ENCODE measurements around the gene PRF1. TPM values are rescaled to one million over a fixed set of nuclear protein-coding genes. Genes with fewer than 3 reads are reported as not detected.

Gene PRF1
- total RNA-seq, 1 donor from 2014 or later = 29.5 TPM

DNA sequence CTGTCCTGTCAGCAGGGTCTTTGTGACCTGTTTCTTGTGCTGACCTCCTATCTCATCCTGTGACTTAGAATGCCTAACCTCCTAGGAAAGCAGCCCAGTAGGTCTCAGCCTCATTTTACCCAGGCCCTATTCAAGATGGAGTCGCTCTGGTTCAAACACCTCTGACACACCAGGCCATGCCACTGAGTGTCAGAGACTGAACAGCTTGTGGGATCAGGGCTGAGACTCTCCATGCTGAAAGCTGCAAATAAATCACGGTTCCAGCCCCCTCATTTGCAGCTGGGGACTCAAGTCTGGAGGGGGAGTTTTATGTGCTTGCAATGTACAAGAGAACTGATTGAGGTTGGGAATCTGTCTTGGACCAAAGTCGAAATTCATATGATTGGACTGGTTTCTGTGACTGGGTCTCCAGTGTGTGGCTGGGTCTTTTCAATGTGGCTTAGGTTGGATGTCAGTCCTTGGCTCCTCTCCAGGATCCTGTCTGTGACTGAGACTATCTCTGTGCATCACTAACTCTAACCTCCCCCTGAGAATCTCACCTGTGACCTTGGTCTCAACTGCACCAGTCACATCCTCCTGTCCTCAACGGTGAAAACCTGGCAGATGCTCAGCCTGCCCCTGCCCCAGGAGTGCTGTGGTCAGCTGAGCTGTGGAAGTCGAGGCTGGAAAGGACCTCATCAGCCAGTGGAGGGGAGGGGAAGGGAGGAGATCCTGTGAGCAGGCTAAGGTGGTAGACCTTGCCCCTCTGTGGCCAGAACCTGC, 11.7 kb downstream of the PRF1 start:
- intact Hi-C loops (cut with DNase I) = no loop called here
- H3K27ac ChIP-seq = no peak overlapping the region
- no peak for DNase-seq
- H3K4me3 ChIP-seq = no peak overlapping the region
- ATAC-seq = no peak
- H3K36me3 ChIP-seq = no peaks in the 10 kb centered on the region
- no peaks in the 10 kb centered on the region for H3K27me3 ChIP-seq (ENCODE audit: low read depth)
- TF ChIP-seq, protein P1, sequence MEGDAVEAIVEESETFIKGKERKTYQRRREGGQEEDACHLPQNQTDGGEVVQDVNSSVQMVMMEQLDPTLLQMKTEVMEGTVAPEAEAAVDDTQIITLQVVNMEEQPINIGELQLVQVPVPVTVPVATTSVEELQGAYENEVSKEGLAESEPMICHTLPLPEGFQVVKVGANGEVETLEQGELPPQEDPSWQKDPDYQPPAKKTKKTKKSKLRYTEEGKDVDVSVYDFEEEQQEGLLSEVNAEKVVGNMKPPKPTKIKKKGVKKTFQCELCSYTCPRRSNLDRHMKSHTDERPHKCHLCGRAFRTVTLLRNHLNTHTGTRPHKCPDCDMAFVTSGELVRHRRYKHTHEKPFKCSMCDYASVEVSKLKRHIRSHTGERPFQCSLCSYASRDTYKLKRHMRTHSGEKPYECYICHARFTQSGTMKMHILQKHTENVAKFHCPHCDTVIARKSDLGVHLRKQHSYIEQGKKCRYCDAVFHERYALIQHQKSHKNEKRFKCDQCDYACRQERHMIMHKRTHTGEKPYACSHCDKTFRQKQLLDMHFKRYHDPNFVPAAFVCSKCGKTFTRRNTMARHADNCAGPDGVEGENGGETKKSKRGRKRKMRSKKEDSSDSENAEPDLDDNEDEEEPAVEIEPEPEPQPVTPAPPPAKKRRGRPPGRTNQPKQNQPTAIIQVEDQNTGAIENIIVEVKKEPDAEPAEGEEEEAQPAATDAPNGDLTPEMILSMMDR (IDR thresholded peaks at IDR 0.05) = no peak
- H3K9me3 ChIP-seq = no peaks in the 10 kb centered on the region
- peaks cover 5% of the 10 kb centered on the region for H3K4me1 ChIP-seq

DNA sequence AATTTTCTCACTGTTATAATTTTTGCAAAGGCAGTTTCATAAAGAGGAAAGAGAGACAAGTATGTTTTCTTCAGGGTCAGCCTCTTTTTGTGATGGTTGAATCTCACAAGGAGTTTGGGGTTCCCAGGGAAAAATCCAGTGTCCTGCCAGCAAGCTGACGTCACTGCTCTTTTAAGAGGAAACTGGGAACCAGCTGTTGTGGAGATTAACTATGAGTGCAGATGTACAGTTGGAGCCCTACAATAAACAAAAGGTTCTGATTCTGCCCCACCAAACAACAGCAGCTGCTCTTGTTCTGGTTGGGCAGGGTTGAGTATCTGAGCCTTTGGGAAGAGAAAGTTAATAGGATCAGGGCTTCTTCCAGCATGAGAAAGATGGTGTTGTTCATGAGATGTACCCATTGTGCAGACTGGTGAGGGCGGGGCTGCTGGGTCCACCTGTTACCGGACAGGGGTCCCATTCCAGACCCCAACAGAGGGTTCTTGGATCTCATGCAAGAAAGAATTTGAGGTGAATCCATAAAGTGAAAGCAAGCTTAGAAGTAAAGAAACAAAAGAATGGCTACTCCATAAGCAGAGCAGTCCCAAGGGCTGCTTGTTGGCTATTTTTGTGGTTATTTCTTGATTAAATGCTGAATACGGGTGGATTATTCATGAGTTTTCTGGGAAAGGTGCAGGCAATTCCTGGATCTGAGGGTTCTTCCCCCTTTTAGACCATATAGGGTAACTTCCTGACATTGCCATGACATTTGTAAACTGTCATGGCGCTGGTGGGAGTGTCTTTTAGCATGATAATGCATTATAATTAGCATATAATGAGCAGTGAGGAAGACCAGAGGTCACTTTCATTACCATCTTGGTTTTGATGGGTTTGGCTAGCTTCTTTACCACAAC, 12.5 kb downstream of the PRF1 start:
- intact Hi-C loops (cut with DNase I) = no loop called here
- Histone ChIP-seq H3K4me3 (no peak overlapping the region), H3K4me1 (peaks cover 14% of the 10 kb centered on the region), H3K9me3 (no peaks in the 10 kb centered on the region), H3K36me3 (no peaks in the 10 kb centered on the region), H3K27ac (peak overlapping the region; percentile 54), H3K27me3 (ENCODE audit: low read depth) (no peaks in the 10 kb centered on the region)
- TF ChIP-seq, protein P1 (IDR thresholded peaks at IDR 0.05) = no peak
- no peak for DNase-seq
- ATAC-seq = no peak

DNA sequence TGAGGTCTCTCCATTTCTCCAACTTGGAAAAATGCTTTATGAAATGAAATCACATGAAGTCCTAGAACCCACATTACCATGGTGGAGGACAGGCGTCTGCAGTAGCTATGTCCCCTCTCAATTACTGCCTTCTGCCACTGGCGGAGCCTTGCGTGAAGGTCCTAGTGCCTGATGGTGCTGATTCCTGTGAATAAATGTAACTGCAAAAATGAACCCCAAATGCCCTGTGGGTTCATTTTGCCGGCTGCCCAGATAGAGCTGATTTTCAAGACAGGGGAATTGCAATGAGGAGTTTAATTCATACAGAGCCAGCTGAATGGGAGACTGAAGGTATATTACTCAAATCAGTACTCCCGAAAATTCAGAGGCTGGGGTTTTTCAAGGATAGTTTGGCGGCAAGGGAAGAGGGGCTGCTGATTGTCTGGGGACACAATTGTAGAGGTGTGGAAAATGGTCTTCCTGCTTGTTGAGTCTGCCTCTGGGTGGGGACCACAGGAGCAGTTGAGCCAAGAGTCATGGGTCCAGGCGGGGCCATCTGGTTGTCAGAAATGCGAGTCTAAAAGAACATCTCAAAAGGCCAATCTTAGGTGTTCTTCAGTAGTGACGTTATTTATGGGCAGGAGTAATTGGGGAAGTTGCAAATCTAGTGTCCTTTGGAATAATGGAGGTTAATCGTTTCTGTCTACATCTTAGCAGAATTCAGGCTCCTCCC, 13.5 kb downstream of the PRF1 start:
- TF ChIP-seq, protein P1 (IDR thresholded peaks at IDR 0.05) = no peak
- Histone ChIP-seq H3K27ac (peak overlapping the region; percentile 54), H3K9me3 (no peaks in the 10 kb centered on the region), H3K4me1 (peaks cover 23% of the 10 kb centered on the region), H3K4me3 (no peak overlapping the region), H3K27me3 (ENCODE audit: low read depth) (no peaks in the 10 kb centered on the region), H3K36me3 (no peaks in the 10 kb centered on the region)
- ATAC-seq = no peak
- no peak for DNase-seq
- intact Hi-C loops (cut with DNase I) = no loop called here

DNA sequence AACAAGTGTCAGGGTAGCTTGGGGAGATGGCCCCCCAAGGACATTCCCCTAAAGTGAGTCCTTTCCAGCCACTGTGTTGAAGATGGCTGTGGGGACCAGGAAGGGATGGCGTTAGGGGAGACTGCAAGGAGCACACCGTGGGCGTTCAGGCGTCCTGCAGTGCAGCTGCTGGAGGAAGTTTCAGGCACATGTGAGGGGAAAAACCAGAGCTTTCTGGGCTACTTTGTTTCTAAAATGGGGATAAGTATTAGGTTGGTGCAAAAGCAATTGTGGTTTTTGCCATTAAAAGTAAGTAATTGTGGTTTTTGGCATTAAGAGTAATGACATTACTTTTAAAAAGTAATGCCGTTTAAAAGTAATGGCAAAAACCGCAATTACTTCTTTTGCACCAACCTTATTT, 14.3 kb downstream of the PRF1 start:
- Histone ChIP-seq H3K27ac (no peak overlapping the region), H3K36me3 (no peaks in the 10 kb centered on the region), H3K4me3 (no peak overlapping the region), H3K9me3 (no peaks in the 10 kb centered on the region), H3K4me1 (peaks cover 30% of the 10 kb centered on the region), H3K27me3 (ENCODE audit: low read depth) (no peaks in the 10 kb centered on the region)
- intact Hi-C loops (cut with DNase I) = no loop called here
- ATAC-seq (no peak), DNase-seq (no peak)
- TF ChIP-seq, protein P1 (IDR thresholded peaks at IDR 0.05) = no peak

DNA sequence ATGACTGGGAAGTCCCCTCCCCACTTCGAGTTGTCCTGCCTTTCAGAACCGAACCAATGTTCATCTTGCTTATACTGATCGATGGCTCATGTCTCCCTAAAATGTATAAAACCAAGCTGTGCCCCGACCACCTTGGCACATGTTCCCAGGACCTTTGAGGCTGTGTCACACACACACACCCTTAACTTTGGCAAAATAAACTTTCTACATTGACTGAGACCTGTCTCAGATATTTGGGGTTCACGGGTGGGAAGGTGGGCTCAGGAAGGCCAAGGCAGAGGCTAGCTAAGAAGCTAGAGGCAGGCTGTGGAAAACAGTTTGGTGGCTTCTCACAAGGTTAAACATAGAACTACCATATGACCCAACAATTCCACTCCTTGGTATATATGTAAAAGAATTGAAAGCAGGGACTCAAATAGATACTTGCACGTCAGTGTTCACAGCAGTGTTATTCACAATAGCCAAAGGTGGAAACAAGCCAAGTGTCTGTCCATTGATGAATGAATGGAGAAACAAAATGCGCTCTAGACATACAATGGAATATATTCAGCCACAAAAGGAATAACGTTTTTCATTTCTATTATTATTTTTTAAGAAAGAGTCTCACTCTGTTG, 15.4 kb downstream of the PRF1 start:
- no peak overlapping the region for H3K27ac ChIP-seq
- TF ChIP-seq, protein P1 (IDR thresholded peaks at IDR 0.05) = no peak
- ATAC-seq = no peak
- H3K4me3 ChIP-seq = no peak overlapping the region
- H3K4me1 ChIP-seq = peaks cover 33% of the 10 kb centered on the region
- no peaks in the 10 kb centered on the region for H3K27me3 ChIP-seq (ENCODE audit: low read depth)
- intact Hi-C loops (cut with DNase I) = no loop called here
- DNase-seq = no peak
- no peaks in the 10 kb centered on the region for H3K9me3 ChIP-seq
- H3K36me3 ChIP-seq = no peaks in the 10 kb centered on the region

Data from lower lobe of right lung (tissue), 2 donors.